ENCODE measurements around the gene SYTL4. TPM values are rescaled to one million over a fixed set of nuclear protein-coding genes. Genes with fewer than 3 reads are reported as not detected.

Gene SYTL4
- total RNA-seq, 1 experiment from 2014 or later: 1.9 TPM

DNA sequence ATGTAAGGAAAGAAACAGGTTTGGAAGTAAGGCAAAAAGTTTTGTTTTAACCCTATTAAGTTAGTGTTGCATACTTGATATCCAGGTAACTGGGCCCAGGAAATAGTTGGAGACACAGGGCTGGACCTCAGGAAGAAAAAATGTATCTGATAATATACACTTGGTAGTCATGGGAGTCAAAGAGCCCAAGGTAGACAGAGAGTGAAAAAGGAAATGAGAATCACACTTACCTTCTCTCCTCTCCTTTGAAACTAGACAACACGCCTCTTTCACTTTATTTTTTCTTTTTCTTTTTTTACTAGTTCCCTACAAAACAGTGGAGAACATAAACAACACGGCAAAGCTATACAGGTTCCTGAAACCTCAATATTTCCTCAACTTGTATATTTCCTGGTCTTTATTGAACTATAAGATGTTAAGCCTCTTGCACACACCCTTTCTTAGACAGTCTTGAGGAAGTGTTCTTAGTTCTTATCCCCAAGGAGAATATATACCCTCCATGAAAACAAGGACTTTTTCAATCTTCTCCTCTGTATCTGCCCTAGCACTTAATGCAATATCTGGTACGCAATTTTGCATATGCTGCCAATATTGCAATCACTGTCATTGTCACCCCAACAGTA lies 27.2 kb downstream of the SYTL4 start:
- CTCF ChIA-PET: interaction anchor here (0.7 kb wide), 1 partner anchor 94 kb away, joined by 3 read pairs; no protein-coding TSS in a partner anchor
- H3K27ac Mint-ChIP-seq (ENCODE audit: low read depth, unreplicated experiment): no peak overlapping the region
- H3K27me3 Mint-ChIP-seq (ENCODE audit: insufficient read depth, unreplicated experiment): peaks cover 57% of the 10 kb centered on the region
- DNase-seq (ENCODE audit: unreplicated experiment): no peak
- BruUV-seq (replicated peaks): no TSS peak
- TF ChIP-seq, protein P1, sequence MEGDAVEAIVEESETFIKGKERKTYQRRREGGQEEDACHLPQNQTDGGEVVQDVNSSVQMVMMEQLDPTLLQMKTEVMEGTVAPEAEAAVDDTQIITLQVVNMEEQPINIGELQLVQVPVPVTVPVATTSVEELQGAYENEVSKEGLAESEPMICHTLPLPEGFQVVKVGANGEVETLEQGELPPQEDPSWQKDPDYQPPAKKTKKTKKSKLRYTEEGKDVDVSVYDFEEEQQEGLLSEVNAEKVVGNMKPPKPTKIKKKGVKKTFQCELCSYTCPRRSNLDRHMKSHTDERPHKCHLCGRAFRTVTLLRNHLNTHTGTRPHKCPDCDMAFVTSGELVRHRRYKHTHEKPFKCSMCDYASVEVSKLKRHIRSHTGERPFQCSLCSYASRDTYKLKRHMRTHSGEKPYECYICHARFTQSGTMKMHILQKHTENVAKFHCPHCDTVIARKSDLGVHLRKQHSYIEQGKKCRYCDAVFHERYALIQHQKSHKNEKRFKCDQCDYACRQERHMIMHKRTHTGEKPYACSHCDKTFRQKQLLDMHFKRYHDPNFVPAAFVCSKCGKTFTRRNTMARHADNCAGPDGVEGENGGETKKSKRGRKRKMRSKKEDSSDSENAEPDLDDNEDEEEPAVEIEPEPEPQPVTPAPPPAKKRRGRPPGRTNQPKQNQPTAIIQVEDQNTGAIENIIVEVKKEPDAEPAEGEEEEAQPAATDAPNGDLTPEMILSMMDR (IDR thresholded peaks at IDR 0.05; ENCODE audit: unreplicated experiment): no peak
- intact Hi-C loops (cut with micrococcal nuclease): no loop called here
- no peaks in the 10 kb centered on the region for H3K4me1 Mint-ChIP-seq (ENCODE audit: insufficient read depth, unreplicated experiment)
- POLR2A ChIA-PET: no interaction called here
- no peaks in the 10 kb centered on the region for H3K9me3 Mint-ChIP-seq (ENCODE audit: unreplicated experiment)
- H3K36me3 Mint-ChIP-seq (ENCODE audit: insufficient read depth, unreplicated experiment): no peaks in the 10 kb centered on the region
- no peak overlapping the region for H3K4me3 Mint-ChIP-seq (ENCODE audit: unreplicated experiment)

DNA sequence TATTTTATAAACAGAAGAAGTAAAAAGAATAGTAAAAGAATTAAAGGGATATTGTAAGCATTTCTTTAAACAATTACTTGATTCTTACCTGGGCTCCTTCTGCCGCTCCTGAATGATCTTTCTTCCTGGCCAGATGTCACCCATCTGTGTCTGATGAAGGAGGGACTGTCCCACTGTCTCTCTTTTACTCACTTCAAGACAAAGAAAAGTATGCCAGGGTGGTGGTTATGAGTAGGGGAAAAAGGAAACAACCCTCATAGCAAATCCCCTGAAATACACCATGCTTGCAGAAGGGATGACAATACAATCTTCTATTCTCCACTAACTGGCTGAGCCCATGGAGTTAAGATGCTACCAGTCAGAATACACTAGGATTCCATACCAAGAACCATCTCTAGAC lies 31.1 kb downstream of the SYTL4 start:
- H3K4me1 Mint-ChIP-seq (ENCODE audit: insufficient read depth, unreplicated experiment): peaks cover 2% of the 10 kb centered on the region
- CTCF ChIA-PET: interaction anchor here (0.9 kb wide), 1 partner anchor 70 kb away, joined by 5 read pairs; no protein-coding TSS in a partner anchor
- no peaks in the 10 kb centered on the region for H3K9me3 Mint-ChIP-seq (ENCODE audit: unreplicated experiment)
- no TSS peak for BruUV-seq (replicated peaks)
- intact Hi-C loops (cut with micrococcal nuclease): no loop called here
- H3K27ac Mint-ChIP-seq (ENCODE audit: low read depth, unreplicated experiment): no peak overlapping the region
- H3K4me3 Mint-ChIP-seq (ENCODE audit: unreplicated experiment): no peak overlapping the region
- H3K36me3 Mint-ChIP-seq (ENCODE audit: insufficient read depth, unreplicated experiment): no peaks in the 10 kb centered on the region
- POLR2A ChIA-PET: no interaction called here
- TF ChIP-seq, protein P1 (IDR thresholded peaks at IDR 0.05; ENCODE audit: unreplicated experiment): no peak
- H3K27me3 Mint-ChIP-seq (ENCODE audit: insufficient read depth, unreplicated experiment): peaks cover 58% of the 10 kb centered on the region
- no peak for DNase-seq (ENCODE audit: unreplicated experiment)

DNA sequence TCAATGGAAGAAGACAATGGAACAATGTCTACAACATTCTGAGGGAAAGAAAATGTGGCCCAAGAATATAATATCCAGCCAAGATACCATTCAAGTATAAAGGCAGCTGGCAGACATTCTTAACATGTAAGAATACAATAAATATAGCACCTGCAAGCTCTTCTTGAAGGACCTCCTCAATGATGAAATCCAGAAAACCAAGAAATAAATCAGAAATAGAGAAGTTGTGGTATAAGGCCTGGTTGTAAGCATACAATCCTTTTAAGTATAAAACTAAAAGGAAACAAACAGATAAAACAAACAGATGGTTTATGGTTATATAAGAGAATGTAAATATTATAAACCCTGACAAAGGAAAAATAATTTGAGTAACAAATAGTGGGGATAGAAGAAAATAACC lies 33.4 kb downstream of the SYTL4 start:
- intact Hi-C loops (cut with micrococcal nuclease): no loop called here
- ChIA-PET CTCF (interaction anchor here (1.5 kb wide), 1 partner anchor 13 kb away, joined by 3 read pairs; no protein-coding TSS in a partner anchor), POLR2A (no interaction called here)
- no TSS peak for BruUV-seq (replicated peaks)
- no peaks in the 10 kb centered on the region for H3K36me3 Mint-ChIP-seq (ENCODE audit: insufficient read depth, unreplicated experiment)
- TF ChIP-seq, protein P1 (IDR thresholded peaks at IDR 0.05; ENCODE audit: unreplicated experiment): no peak
- peaks cover 69% of the 10 kb centered on the region for H3K27me3 Mint-ChIP-seq (ENCODE audit: insufficient read depth, unreplicated experiment)
- no peaks in the 10 kb centered on the region for H3K9me3 Mint-ChIP-seq (ENCODE audit: unreplicated experiment)
- peaks cover 5% of the 10 kb centered on the region for H3K4me1 Mint-ChIP-seq (ENCODE audit: insufficient read depth, unreplicated experiment)
- H3K27ac Mint-ChIP-seq (ENCODE audit: low read depth, unreplicated experiment): no peak overlapping the region
- DNase-seq (ENCODE audit: unreplicated experiment): no peak
- H3K4me3 Mint-ChIP-seq (ENCODE audit: unreplicated experiment): no peak overlapping the region

DNA sequence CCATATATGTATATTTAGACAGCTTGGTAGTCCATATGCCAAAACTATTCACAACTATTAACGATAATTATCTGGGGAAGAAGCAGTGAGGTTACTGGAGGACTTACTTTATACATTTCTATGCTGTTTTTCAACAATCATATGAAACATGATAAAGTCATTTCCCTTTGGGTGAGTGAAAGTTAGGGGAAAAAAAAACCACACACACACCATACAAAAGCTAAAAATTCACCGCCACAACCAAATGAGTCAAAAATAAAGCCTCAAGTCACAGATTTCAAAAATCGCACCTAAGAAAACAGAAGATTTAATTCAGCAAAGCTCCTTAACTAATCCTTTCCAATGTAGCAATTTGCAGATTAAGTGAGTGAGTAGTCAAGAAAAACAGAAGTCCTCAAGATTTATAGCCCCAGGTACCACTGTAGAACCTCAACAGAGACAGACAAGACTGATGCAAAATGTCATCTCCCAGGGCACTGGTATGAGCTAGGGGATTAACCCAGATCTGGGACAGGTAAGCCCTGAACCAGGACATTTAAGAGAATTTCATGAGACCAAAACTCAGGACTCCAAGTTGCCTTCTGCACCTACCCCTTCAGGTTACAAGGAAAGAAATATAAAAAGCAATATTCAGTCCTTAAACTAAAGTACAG lies 35.1 kb downstream of the SYTL4 start:
- BruUV-seq (replicated peaks): no TSS peak
- TF ChIP-seq, protein P1 (IDR thresholded peaks at IDR 0.05; ENCODE audit: unreplicated experiment): no peak
- ChIA-PET CTCF (interaction anchor here (0.6 to 1.3 kb wide), 5 partner anchors 9 to 72 kb away, joined by 3 to 6 read pairs (median 4); no protein-coding TSS in a partner anchor), POLR2A (no interaction called here)
- intact Hi-C loops (cut with micrococcal nuclease): no loop called here
- H3K36me3 Mint-ChIP-seq (ENCODE audit: insufficient read depth, unreplicated experiment): no peaks in the 10 kb centered on the region
- peaks cover 79% of the 10 kb centered on the region for H3K27me3 Mint-ChIP-seq (ENCODE audit: insufficient read depth, unreplicated experiment)
- H3K4me3 Mint-ChIP-seq (ENCODE audit: unreplicated experiment): no peak overlapping the region
- H3K9me3 Mint-ChIP-seq (ENCODE audit: unreplicated experiment): no peaks in the 10 kb centered on the region
- no peak overlapping the region for H3K27ac Mint-ChIP-seq (ENCODE audit: low read depth, unreplicated experiment)
- H3K4me1 Mint-ChIP-seq (ENCODE audit: insufficient read depth, unreplicated experiment): peaks cover 5% of the 10 kb centered on the region
- no peak for DNase-seq (ENCODE audit: unreplicated experiment)

All from MCF 10A (cell line).